HG03280 (cell line): ENCODE measurements around the gene TLR3.
A peak's percentile ranks its signal among the peaks of the same experiment; 100 is the strongest.

Experiments
- ATAC-seq: cut with Tn5 transposase; IDR thresholded peaks from one replicate; pipeline ENCODE4 v1.9.1; 2021; ENCODE audit warnings: mild to moderate bottlenecking, moderate library complexity; ENCODE audit not compliant: unreplicated experiment

Gene TLR3

GRCh38 chr4:186104890-186105646, 36.1 kb downstream of the TLR3 start:
- peak; percentile 29 for ATAC-seq

- no peak for ATAC-seq
Measured at GRCh38 chr4:186105647-186106321, 36.8 kb downstream of the TLR3 start.

GRCh38 chr4:186107947-186108346, 39.0 kb downstream of the TLR3 start:
- no peak for ATAC-seq

DNA sequence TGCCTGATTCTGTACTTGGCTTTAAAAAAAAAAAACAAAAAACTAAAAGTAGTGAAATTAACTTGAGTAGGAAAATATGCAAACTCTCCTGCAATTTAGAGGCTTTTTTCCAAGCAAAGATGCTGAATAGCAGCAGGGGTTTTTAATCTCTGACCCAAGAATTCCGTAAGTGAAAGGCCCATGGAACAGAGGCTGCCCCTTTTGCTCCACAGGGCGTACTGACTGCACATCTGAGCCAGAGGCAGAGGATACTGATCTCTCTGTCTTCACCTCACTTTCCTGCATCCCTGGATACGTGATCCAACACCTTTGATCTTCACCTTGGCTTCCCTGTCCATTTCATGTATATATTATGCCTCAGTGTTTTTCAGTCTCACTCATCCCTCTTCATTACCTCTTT, 39.4 kb downstream of the TLR3 start:
- ATAC-seq, result no peak

DNA sequence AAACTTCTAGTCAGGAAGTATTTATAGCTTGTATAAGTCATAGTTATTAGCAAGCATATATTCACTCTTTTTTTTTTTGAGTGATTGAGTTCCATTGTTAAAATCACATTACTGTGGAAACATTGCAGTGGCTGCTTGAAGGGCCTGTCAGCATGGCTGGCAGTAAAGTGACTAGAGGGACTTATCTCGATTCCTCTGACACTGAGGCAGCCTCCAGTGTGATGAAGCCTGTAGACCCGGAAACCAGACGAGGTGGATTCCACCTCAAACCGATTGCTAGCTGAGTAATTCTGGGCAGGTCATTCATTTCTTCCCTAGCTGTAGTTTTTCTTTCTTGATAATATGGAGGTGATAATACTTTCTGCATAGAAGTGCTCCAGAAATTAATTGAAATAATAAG, 40.3 kb downstream of the TLR3 start:
- ATAC-seq, result no peak

DNA sequence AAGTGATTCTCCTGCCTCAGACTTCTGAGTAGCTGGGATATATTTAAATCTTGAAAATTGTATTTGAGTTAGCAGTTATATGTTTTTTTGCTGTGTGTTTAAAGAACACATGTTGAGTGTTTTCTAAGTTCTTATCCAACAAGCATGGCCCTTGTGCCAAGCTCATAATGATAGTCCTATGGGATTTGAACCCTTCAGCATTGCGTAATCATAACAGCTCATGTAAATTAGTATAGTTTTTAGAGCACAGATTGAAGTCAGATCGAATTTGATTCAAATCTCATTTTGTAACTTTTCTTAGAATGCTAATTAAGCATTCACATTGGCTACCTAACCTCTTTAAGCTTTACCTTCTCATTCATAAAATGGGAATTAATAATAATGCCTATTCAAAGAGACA, 47.7 kb downstream of the TLR3 start:
- ATAC-seq, result no peak

DNA sequence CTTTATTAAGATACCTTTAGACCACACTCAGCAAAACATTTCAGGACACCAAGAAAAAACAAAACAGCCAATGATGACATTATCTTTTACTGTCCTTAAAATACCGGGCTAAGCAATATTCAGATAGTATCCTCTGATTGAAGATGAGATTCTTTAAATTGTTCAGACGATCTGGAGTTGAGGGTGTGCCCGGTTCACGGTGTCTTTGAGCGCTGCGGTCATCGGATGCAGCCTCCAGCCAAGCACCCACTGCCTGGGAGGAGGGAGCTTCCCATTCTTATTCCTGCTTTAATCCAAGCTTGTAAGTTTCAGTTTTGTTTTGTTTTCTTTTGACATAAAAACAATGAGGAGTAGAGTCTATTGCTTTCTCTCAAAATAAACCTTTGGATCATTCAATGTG, 49.6 kb downstream of the TLR3 start:
- no peak for ATAC-seq

- no peak for ATAC-seq
Measured at GRCh38 chr4:186121057-186121456, 52.1 kb downstream of the TLR3 start.

DNA sequence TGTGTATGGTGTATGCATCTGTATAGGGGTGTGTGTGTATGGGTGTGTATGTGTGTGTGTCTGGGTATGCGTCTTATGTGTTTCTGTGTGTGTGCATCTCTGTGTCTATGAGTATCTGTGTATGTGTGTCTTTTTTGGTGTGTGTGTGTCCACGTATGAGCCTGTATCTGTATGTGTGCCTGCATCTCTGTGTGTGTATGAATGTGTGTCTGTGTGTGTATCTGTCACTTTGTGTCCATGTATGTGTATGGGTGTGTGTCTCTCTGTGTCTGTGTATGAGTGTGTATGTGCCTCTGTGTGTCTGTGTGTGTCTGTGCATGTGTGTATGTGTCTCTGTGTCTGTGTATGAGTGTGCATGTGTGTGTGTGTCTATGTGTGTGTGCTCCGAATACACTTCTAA, 59.9 kb downstream of the TLR3 start:
- no peak for ATAC-seq

DNA sequence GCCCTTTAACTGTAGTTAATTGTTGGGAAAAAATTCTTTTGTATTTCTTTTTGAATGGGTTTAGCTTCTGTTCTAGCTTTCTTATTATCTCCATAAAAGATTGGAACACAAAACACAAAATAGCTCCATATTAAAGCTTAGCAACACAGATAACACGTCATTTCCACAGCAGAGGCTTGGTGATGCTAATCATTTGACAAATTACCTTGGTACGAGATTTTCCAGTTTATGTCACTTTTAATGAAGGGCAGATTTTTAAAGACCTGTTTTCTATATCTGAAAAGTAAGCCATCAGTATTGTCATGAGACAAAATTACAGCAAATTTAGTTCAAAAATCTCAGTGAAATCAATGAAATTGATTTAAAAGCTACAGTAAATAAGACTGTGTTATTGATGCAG, 63.0 kb downstream of the TLR3 start:
- ATAC-seq, result no peak

DNA sequence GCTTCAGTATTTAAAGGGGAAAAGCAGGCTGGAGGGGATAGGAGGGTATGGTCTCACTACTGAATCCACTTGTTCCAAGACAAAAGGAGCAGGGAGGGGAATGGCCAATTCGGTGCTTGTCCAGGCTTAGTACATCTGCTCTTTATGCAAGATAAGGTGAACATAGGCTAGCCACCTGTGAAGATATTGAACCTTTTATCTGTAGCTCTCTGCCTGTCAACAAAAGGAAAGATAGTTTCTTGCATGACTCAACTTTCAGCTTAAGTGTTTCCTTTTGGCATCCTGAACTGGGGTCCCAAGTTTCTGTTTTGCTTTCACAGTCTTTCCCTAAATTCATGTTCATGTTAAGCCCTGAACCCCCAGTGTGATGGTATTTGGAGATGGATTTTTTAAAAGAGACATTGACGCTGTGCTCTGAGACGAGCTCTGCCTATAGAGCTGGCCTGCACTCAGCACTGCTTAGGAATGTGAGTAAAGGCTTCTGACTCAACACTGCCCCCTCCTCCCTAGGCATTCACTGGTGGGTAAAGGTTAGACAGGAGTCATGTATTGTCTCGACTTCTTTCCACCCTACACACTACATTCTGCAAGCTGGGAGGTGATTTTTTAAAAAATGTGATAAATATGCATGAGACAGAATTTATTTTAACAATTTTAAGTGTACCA, 63.8 kb downstream of the TLR3 start:
- ATAC-seq, result no peak

- ATAC-seq, result peak; percentile 95
Measured at GRCh38 chr4:186134257-186134656, 65.3 kb downstream of the TLR3 start.

DNA sequence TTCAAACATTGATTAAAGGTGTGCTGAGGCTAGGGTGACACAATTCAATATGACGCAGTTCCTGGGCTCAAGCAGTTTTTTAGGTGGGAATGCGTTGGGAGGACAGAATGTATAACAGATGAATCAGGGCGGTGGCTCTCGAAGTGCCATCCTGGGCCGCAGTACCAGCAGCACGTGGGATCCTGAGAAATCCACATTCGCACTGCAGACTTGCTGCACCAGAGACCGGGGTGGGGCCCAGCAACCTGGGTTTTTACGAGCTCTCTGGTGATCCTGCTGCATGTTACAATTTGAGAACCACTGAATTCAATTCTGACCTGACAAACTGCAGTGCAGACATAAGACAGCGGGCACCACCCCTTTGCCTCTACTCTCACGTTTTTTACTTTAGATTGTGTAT, 65.9 kb downstream of the TLR3 start:
- ATAC-seq, result no peak

- peak; percentile 40 for ATAC-seq
Measured at GRCh38 chr4:186137196-186137794, 68.3 kb downstream of the TLR3 start.
